GM12874 (cell line): ENCODE measurements around the gene RALBP1.

ENCODE experiments used
- TF ChIP-seq, protein P1 (sequence below): IDR thresholded peaks from 2 replicates; pipeline ENCODE4 v1.5.1; 2011; ENCODE audit warnings: low read depth, mild to moderate bottlenecking, control low read depth, low read length, moderate library complexity; ENCODE audit not compliant: insufficient read depth

RALBP1 gene

DNA sequence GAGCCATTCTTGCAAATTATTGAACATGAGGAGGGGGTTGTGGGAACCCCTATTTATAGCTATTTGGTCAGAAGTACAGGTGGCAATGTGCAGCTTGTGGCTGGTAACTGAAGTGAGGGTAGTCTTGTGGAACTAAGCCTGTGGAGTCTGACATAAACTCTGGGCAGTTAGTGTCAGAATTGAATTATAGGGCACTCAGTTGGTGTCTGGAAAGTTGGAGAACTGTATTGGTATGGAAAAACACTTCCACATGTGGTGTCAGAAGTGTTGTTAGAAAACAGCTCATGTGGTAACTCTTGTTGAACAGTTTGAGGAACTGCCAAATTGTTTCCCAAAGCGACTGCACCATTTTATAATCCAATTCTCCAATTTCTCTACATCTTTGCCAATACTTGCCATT is 7.5 kb downstream of the RALBP1 start:
- TF ChIP-seq, protein P1, sequence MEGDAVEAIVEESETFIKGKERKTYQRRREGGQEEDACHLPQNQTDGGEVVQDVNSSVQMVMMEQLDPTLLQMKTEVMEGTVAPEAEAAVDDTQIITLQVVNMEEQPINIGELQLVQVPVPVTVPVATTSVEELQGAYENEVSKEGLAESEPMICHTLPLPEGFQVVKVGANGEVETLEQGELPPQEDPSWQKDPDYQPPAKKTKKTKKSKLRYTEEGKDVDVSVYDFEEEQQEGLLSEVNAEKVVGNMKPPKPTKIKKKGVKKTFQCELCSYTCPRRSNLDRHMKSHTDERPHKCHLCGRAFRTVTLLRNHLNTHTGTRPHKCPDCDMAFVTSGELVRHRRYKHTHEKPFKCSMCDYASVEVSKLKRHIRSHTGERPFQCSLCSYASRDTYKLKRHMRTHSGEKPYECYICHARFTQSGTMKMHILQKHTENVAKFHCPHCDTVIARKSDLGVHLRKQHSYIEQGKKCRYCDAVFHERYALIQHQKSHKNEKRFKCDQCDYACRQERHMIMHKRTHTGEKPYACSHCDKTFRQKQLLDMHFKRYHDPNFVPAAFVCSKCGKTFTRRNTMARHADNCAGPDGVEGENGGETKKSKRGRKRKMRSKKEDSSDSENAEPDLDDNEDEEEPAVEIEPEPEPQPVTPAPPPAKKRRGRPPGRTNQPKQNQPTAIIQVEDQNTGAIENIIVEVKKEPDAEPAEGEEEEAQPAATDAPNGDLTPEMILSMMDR = no peak

DNA sequence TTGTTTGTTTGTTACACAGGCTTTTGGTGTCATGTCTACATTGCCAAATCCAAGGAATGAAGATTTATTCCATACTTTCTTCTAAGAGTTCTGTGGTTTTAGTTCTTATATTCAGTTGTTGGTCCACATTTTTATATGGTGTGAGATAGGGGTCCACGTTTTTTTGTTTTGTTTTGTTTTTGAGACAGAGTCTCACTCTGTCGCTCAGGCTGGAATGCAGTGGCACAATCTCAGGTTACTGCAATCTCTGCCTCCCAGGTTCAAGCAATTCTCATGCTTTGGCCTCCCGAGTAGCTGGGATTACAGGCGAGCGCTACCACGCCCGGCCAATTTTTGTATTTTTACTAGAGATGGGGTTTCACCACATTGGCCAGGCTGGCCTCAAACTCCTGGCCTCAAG is 8.2 kb downstream of the RALBP1 start:
- TF ChIP-seq, protein P1 = no peak

DNA sequence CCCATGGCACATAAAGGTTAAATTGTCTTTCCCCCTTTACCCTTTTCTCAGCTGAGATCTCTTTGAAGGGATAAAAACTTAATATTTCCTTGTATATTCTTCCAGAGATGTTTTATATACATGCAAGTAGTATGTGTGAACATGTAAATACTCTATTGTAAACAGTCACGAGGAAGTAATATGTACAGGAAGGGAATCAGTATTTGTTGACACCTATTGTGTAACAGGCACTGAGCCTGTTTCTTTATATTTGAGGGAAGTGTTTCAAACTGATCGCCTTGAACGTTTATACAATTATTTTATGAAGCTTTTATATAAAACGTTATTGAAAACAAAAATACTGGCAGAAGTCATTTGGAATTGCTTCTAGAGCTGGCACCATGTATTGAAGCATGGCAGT is 13.2 kb downstream of the RALBP1 start:
- TF ChIP-seq, protein P1 = no peak

DNA sequence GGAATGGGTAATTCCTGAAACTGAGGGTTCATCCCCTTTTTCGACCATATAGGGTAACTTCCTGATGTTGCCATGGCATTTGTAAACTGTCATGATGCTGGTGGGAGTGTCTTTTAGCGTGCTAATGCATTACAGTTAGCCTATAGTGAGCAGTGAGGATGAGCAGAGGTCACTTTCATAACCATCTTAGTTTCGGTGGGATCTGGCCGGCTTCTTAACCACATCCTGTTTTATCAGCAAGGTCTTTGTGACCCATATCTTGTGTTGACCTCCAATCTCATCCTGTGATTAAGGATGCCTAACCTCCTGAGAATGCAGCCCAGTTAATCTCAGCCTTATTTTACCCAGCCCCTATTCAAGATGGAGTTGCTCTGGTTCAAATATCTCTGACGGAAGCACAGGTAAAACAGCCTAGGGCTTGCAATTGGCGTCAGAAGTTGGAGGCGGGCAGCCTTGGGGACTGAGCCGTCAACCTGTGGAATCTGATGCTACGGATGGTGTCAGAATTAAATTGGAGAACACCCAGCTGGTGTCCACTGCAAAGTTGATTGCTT is 19.5 kb downstream of the RALBP1 start:
- TF ChIP-seq, protein P1 = no peak

DNA sequence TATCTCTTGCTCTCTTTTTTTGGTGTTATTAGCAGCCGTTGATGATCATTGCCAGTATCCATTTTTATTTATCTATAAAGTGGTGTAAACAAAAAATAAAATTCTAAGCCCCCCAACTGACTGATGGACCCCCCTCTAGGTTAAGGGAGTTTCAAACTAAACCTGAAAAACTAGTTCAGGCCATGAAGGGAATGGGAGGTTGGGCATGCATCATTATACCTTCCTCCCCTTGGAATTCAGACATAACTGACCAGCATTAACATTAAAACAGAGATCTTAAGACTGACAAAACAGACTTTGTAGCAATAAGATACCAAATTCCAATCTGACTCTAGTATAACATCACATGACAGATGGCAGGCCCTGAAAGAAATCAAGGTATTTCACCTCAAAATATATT is 20.2 kb downstream of the RALBP1 start:
- TF ChIP-seq, protein P1 = no peak

DNA sequence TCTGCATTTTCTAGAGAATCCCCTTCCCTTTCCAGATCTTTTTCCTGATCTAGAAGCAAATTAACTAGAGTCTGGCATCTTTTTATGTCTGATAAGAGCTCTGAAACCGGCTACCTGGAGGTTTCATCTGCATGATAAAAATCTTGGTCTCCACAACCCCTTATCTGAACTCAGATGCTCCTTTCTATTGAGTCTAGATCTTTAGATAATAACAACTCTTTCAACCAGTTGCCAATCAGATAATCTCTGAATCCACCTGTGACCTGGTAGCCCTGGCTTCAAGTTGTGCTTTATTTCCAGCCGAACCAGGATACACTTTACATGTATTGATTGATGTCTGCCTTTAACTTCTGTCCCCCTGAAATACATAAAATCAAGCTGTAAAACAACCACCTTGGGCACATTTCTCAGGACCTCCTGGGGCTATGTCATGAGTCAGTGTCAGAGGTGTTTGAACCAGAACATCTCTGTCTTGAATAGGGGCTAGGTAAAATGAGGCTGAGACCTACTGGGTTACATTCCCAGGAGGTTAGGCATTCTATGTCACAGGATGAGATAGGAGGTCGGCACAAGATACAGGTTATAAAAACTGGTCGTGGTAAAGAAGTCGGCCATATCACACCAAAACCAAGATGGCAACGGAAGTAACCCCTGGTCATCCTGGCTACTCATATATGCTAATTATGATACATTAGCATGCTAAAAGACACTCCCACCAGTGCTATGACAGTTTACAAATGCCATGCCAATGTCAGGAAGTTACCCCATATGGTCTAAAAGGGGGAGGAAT is 20.8 kb downstream of the RALBP1 start:
- TF ChIP-seq, protein P1 = no peak

DNA sequence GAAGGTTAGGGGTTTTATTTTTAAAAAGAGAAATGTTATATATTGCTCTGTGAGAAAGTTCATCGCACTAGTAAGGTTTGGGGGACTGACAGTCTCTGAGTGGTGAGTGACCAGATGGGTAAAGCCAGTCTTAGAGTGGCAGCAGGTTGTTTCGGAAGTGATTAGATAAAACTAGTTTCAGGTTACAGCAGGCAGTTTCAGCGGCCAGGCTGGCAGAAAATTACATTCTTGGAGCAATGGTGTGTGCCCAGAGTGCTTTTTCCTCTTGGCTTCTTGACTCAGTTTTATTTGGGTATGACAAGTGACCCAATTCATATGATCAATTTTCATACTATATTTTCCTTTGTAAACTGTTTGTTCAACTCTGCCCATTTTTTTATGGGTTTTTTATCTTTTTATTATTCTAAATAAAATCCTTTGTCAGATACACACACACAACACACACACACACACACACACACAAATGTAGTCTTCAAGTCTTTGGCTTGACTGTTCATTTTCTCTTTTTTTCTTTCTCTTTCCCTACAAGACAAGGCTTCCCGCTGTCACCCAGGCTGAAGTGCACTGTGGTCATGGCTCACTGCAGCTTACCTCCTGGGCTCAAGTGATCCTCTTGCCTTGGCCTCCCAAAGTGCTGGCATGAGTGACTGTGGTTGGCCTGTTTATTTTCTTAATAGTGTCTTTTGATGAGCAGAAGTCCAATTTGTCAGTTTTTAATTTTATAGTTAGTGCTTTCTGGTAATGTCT is 30.9 kb downstream of the RALBP1 start:
- TF ChIP-seq, protein P1 = no peak
